Jurkat, Clone E6-1 (cell line): ENCODE measurements around the gene INSIG1. TPM values are rescaled to one million over a fixed set of nuclear protein-coding genes. Genes with fewer than 3 reads are reported as not detected.

Experiments
- DNase-seq: peaks from one replicate; pipeline ENCODE4 v3.0.0-alpha.2; 2011; ENCODE audit warnings: low read depth, low spot score
- H3K4me3 ChIP-seq: 2 replicates; pipeline ENCODE4 v1.5.1; 2011; ENCODE audit warnings: mild to moderate bottlenecking, low read length, control low read depth, moderate library complexity
- polyA plus RNA-seq: library from polyadenylated mRNA; unstranded; fragments of >200 nt; gene quantifications from one replicate; pipeline ENCODE4 v1.2.1, GENCODE V29; 2012; ENCODE audit warnings: missing spikeins; ENCODE audit not compliant: insufficient read length, insufficient read depth

The INSIG1 gene
- polyA plus RNA-seq, result 150 TPM

- H3K4me3 ChIP-seq, result peak within 1 kb of the TSS; percentile 90
- DNase-seq, result peak; percentile 84
These were observed at the start of gene INSIG1 for GRCh38 chr7:155297517-155298287. Gene INSIG1 (plus strand): TSS chr7:155297878. CDS start chr7:155298286, 408 bp downstream.

DNA sequence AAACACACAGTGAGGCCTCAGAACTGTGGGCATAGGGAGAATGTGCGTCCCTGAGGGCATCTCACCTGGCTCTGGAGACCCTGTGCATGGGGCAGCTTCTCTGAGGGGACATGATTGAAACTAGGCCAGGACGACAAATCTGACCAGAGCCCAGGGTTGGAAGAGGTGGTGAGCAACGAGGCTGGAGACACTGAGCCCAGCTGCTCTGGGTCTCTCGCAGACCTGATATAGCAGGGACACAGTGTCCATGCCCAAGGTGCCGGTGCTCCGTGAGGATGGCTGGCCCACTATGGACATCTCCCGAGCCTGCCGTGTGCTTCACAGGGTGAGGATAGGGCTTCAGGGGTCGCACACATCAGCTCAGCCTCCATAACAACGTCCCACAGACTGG, 49.3 kb upstream of the INSIG1 start:
- no peak overlapping the region for H3K4me3 ChIP-seq
- no peak for DNase-seq

DNA sequence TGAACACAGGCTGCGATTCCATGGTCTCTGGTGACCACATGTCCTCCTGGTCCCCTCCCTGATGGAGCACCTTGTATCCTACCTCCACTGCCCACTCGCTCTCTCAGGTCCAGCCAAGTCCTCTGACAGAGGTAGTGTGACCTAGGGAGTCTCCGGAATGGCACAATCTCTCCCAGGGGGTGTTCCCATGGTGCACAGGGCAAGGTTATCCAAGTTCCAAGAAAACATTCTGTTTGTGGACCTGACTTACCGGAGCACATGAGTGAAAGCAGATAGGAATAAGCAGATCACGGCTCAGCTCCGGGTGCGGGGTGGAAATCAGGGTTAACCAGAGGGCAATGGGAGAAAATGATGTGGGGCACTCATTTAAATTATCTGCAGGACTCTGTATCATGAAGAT, 45.8 kb upstream of the INSIG1 start:
- H3K4me3 ChIP-seq, result no peak overlapping the region
- DNase-seq, result no peak

DNA sequence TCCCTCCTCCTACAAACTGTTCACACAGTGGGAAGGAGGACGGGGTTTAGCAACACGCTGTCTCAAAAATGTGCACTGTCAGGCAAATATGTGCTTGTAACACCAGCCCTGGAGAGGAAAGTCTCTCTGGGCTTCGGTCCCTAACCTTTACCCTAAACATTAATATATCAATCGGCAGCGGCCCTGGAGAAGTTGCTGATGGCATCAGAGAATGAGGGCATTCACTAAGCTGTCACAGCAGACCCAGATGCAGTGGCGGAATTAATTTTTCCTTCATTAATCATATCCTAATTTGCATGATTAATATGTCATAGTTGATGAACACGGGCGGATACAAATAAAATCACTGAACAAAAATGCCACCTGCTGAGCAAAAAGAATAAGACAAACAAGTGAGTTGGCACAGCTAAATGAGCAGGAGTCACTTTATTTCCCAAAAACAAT, 45.2 kb upstream of the INSIG1 start:
- no peak overlapping the region for H3K4me3 ChIP-seq
- no peak for DNase-seq

DNA sequence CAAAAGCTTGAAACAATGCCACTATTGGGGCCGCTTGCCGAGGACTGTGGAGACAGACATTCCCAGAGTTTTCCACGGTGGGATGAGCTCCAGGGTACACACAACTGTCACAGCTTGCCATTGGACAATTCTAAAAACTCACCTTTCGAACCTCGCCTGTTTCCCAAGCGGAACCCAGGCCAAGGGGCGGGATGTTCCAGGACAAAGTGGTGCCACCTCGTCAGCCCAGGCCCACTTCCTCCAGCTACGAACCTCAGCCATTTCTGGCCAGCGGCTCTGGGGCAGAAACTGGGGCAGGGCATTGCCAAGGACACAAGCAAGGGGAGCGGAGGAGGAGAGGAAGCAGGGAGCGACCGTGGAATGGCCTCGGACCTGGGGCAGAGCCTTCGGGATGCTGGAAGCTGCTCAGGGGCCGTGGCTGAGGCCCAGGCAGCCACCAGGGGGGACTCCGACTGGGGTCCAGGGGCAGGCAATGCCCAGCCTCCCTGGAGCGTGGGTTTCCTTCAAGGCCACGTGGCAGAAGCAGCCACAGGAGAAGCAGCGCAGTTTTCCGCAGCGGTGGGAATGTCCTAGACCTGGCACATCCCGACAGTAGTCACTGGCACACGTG, 44.7 kb upstream of the INSIG1 start:
- DNase-seq, result no peak
- H3K4me3 ChIP-seq, result no peak overlapping the region

DNA sequence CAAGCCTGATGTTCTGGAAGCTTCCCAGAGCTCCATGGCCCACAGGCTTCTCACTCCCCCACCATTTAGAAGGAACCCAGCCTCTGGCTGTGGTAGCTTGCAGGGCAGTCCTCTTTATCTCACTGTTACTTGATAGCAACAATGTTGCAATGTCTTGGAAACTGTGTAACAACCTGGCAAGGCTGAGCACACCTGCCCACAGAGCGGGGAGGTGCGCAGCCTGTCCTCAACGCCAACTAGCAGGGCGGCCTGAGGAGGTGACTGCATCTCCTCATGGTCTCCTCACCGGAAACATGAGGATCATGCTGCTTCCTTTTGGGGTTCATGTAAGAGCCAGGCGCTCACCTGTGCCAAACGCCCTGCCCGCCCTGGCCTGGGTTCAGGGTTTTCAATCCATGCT, 43.7 kb upstream of the INSIG1 start:
- no peak overlapping the region for H3K4me3 ChIP-seq
- DNase-seq, result no peak

- DNase-seq, result no peak
These were observed 42.6 kb upstream of the INSIG1 start for GRCh38 chr7:155255071-155255470.

GRCh38 chr7:155255621-155256020, 42.1 kb upstream of the INSIG1 start:
- no peak overlapping the region for H3K4me3 ChIP-seq
- no peak for DNase-seq

More at GRCh38 chr7:155255071-155255470, 42.6 kb upstream of the INSIG1 start:
- no peak overlapping the region for H3K4me3 ChIP-seq

- H3K4me3 ChIP-seq, result no peak overlapping the region
- DNase-seq, result no peak
These were observed 41.5 kb upstream of the INSIG1 start for GRCh38 chr7:155256081-155256760.

- H3K4me3 ChIP-seq, result no peak overlapping the region
- no peak for DNase-seq
These were observed 40.8 kb upstream of the INSIG1 start for GRCh38 chr7:155256761-155257481.

GRCh38 chr7:155257482-155258225, 40.0 kb upstream of the INSIG1 start:
- no peak for DNase-seq
- no peak overlapping the region for H3K4me3 ChIP-seq

GRCh38 chr7:155258226-155258560, 39.5 kb upstream of the INSIG1 start:
- H3K4me3 ChIP-seq, result no peak overlapping the region
- DNase-seq, result no peak

DNA sequence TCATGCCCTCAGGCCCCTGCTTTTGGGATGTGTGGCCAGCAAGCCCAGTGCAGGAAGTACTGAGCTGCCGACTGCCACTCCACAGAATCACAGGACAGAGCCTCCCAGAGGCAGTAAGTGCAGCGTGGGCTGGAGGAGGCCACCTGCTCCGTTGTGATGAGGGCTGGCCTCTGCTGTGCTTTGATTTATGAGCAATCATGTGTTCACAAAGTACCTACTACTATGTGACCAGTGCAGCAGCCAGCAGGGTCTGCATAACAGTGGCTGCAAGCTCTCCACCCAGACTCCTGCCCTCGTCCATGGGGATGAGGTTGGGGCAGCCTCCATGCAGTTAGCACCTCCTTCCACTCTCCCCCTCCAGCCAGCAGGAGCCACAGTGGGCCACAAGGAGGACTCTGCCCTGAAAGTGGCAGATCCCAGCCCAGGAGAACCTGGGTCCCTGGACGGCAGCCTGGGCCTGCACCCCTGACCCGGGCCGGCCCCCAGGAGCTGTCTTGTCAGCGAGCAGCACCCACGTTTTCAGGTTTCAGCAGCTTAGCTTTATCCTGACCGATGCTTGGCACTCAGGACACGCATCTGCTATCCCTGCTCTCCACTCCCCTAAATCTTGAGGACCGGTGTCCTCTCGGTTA, 37.7 kb upstream of the INSIG1 start:
- DNase-seq, result no peak

DNA sequence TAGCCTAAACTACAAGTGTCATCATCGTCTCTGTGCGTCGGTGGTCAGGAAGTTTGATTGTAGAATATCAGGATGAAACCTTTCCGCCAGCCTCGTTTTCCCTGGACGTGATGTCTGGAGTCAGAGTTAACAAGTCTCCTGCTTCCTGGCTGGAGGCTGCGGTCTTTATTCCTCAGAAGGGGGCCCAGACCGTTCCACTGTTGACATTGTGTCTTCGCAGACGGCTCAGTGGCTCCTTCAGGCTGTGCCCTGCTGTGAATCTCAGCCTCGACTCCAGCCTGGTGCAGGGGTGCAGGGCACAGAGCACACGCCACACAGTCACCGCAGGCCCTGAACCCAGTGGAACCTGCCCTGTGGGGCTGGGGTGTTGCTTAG, 37.2 kb upstream of the INSIG1 start:
- no peak for DNase-seq

More for the DNA sequence above, 37.7 kb upstream of the INSIG1 start:
- H3K4me3 ChIP-seq, result no peak overlapping the region

GRCh38 chr7:155261031-155261985, 36.4 kb upstream of the INSIG1 start:
- no peak overlapping the region for H3K4me3 ChIP-seq
- DNase-seq, result no peak

More for the DNA sequence above, 37.2 kb upstream of the INSIG1 start:
- H3K4me3 ChIP-seq, result no peak overlapping the region

- DNase-seq, result no peak
- no peak overlapping the region for H3K4me3 ChIP-seq
These were observed 35.6 kb upstream of the INSIG1 start for GRCh38 chr7:155262031-155262430.

GRCh38 chr7:155263051-155263450, 34.6 kb upstream of the INSIG1 start:
- no peak for DNase-seq
- H3K4me3 ChIP-seq, result no peak overlapping the region
